ENCODE results near the gene PLB1. TPM values are rescaled to one million over a fixed set of nuclear protein-coding genes. Genes with fewer than 3 reads are reported as not detected.

The PLB1 gene
- total and polyA plus RNA-seq, 2 experiments from 2014 or later: 0.06 to 0.21 TPM

DNA sequence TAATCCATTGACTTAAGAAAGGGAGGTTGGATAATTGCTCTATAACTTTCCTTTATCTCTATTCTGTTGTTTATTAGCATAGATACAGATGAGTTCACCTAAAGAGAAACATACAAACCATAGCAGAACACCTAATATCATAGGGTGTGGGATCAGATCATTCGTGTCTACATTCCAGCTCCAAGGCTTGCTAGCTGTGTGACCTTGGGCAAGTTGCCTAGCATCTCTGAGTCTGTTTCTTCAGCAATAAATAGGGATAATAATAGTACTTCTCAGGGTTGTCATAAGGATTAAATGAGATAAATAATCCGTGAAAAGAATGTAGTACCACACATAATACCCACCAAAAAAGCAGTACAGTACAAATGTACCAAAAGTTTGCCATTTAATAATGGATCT lies 126.2 kb downstream of the PLB1 start (continued):
- TF ChIP-seq, protein P1, sequence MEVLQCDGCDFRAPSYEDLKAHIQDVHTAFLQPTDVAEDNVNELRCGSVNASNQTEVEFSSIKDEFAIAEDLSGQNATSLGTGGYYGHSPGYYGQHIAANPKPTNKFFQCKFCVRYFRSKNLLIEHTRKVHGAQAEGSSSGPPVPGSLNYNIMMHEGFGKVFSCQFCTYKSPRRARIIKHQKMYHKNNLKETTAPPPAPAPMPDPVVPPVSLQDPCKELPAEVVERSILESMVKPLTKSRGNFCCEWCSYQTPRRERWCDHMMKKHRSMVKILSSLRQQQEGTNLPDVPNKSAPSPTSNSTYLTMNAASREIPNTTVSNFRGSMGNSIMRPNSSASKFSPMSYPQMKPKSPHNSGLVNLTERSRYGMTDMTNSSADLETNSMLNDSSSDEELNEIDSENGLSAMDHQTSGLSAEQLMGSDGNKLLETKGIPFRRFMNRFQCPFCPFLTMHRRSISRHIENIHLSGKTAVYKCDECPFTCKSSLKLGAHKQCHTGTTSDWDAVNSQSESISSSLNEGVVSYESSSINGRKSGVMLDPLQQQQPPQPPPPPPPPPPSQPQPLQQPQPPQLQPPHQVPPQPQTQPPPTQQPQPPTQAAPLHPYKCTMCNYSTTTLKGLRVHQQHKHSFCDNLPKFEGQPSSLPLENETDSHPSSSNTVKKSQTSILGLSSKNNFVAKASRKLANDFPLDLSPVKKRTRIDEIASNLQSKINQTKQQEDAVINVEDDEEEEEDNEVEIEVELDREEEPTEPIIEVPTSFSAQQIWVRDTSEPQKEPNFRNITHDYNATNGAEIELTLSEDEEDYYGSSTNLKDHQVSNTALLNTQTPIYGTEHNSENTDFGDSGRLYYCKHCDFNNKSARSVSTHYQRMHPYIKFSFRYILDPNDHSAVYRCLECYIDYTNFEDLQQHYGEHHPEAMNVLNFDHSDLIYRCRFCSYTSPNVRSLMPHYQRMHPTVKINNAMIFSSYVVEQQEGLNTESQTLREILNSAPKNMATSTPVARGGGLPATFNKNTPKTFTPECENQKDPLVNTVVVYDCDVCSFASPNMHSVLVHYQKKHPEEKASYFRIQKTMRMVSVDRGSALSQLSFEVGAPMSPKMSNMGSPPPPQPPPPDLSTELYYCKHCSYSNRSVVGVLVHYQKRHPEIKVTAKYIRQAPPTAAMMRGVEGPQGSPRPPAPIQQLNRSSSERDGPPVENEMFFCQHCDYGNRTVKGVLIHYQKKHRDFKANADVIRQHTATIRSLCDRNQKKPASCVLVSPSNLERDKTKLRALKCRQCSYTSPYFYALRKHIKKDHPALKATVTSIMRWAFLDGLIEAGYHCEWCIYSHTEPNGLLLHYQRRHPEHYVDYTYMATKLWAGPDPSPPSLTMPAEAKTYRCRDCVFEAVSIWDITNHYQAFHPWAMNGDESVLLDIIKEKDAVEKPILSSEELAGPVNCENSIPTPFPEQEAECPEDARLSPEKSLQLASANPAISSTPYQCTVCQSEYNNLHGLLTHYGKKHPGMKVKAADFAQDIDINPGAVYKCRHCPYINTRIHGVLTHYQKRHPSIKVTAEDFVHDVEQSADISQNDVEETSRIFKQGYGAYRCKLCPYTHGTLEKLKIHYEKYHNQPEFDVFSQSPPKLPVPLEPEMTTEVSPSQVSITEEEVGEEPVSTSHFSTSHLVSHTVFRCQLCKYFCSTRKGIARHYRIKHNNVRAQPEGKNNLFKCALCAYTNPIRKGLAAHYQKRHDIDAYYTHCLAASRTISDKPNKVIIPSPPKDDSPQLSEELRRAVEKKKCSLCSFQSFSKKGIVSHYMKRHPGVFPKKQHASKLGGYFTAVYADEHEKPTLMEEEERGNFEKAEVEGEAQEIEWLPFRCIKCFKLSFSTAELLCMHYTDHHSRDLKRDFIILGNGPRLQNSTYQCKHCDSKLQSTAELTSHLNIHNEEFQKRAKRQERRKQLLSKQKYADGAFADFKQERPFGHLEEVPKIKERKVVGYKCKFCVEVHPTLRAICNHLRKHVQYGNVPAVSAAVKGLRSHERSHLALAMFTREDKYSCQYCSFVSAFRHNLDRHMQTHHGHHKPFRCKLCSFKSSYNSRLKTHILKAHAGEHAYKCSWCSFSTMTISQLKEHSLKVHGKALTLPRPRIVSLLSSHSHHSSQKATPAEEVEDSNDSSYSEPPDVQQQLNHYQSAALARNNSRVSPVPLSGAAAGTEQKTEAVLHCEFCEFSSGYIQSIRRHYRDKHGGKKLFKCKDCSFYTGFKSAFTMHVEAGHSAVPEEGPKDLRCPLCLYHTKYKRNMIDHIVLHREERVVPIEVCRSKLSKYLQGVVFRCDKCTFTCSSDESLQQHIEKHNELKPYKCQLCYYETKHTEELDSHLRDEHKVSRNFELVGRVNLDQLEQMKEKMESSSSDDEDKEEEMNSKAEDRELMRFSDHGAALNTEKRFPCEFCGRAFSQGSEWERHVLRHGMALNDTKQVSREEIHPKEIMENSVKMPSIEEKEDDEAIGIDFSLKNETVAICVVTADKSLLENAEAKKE (CRISPR knock-in tag; IDR thresholded peaks at IDR 0.05): no peak

DNA sequence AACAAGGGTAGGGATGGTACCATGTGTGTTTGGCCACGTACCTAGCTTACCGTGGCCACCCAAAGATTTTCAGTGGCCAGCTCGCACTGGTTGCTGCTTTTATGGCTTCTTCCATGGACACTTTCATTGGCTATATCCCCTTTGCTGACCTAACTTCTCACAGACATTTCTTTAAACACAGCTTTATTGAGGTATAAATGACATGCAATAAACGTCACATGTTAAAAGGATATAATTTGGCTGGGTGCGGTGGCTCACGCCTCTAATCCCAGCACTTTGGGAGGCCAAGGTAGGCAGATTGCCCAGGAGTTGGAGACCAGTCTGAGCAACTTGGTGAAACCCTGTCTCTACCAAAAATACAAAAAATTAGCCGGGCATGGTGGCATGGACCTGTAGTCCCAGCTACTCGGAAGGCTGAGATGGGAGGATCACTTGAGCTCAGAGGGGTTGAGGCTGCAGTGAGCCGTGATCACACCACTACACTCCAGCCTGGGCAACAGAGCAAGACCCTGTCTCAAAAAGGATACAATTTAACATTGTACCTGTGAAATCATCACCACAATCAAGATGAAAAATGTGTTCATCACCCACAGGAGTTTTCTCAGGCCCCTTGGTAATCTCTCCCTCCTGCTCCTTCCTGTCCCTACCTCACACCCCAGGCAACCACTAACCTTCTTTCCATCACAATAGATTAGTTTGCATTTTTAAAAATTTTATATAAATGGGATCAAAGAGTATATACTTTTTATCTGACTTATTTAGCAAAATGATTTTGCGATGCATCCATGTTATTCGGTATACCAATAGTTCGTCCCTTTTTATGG lies 127.9 kb downstream of the PLB1 start:
- ATAC-seq (no peak), DNase-seq (ENCODE audit: low spot score) (no peak)
- no peak overlapping the region for H2AFZ ChIP-seq
- H3K4me3 ChIP-seq: no peak overlapping the region
- Mint-ChIP-seq H3K4me1 (peaks cover 27% of the 10 kb centered on the region), H3K36me3 (ENCODE audit: low read depth) (no peaks in the 10 kb centered on the region; the same call in 2 of the 3 replicates), H3K4me3 (no peak overlapping the region), H3K9me3 (no peaks in the 10 kb centered on the region; the same call in 2 of the 3 replicates), H3K27ac (no peak overlapping the region), H3K27me3 (ENCODE audit: insufficient read depth, low read depth, poor library complexity) (peaks cover 8% of the 10 kb centered on the region)
- H3K4me1 ChIP-seq (ENCODE audit: insufficient read depth): peaks cover 11% of the 10 kb centered on the region
- no peak overlapping the region for H3K4me2 ChIP-seq
- 0 out of 2 replicates have a peak, but pooled peaks cover 4% of the 10 kb centered on the region for H3K9me2 ChIP-seq (ENCODE audit: insufficient read depth)
- H3K27ac ChIP-seq (ENCODE audit: low read depth): no peak overlapping the region
- no peaks in the 10 kb centered on the region for H4K20me1 ChIP-seq (replicated peaks; ENCODE audit: insufficient read depth)
- no peaks in the 10 kb centered on the region for H3K36me3 ChIP-seq (ENCODE audit: insufficient read depth)
- no peaks in the 10 kb centered on the region for H3K27me3 ChIP-seq (ENCODE audit: insufficient read depth)
- H3F3A ChIP-seq (replicated peaks; ENCODE audit: low read depth): no peaks in the 10 kb centered on the region
- no peaks in the 10 kb centered on the region for H3K79me2 ChIP-seq (replicated peaks; ENCODE audit: insufficient read depth)
- no peak for TF ChIP-seq NANOG (IDR thresholded peaks at IDR 0.05; ENCODE audit: borderline replicate concordance)
- TF ChIP-seq POLR2AphosphoS5 (IDR thresholded peaks at IDR 0.05; ENCODE audit: low read depth): no peak
- no peak for TF ChIP-seq JUNB (IDR thresholded peaks at IDR 0.05; ENCODE audit: unreplicated experiment)
- TF ChIP-seq ZNF114 (CRISPR knock-in tag; IDR thresholded peaks at IDR 0.05): no peak
- TF ChIP-seq CREB1 (CRISPR knock-in tag; IDR thresholded peaks at IDR 0.05; ENCODE audit: low read depth): no peak
- TF ChIP-seq EZH2phosphoT487 (IDR thresholded peaks at IDR 0.05; ENCODE audit: unreplicated experiment): no peak
- TF ChIP-seq, protein P2, sequence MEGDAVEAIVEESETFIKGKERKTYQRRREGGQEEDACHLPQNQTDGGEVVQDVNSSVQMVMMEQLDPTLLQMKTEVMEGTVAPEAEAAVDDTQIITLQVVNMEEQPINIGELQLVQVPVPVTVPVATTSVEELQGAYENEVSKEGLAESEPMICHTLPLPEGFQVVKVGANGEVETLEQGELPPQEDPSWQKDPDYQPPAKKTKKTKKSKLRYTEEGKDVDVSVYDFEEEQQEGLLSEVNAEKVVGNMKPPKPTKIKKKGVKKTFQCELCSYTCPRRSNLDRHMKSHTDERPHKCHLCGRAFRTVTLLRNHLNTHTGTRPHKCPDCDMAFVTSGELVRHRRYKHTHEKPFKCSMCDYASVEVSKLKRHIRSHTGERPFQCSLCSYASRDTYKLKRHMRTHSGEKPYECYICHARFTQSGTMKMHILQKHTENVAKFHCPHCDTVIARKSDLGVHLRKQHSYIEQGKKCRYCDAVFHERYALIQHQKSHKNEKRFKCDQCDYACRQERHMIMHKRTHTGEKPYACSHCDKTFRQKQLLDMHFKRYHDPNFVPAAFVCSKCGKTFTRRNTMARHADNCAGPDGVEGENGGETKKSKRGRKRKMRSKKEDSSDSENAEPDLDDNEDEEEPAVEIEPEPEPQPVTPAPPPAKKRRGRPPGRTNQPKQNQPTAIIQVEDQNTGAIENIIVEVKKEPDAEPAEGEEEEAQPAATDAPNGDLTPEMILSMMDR (conservative IDR thresholded peaks at IDR 0.05; ENCODE audit: low read depth in 2 of 2): no peak
- TF ChIP-seq STAT1 (IDR thresholded peaks at IDR 0.05; ENCODE audit: unreplicated experiment): no peak
